Esophagus muscularis mucosa (tissue), 4 donors: Measurements from ENCODE around the gene PARG.
"Not testable (repeated sequence)": the region's sequence is repeated elsewhere in the genome, so short reads cannot be mapped to it uniquely, and the experiment has no call there.

ENCODE experiments used
- EP300 ChIP-seq: sonication (generic); formaldehyde crosslinking; IDR thresholded peaks from one replicate; pipeline ENCODE4 v1.6.1; 2017; ENCODE audit warnings: antibody characterized with exemption
- POLR2A ChIP-seq: fragments of 450-650 bp; IDR thresholded peaks from one replicate; pipeline ENCODE4 v1.6.1; 2017; ENCODE audit warnings: antibody characterized with exemption, moderate library complexity, mild to moderate bottlenecking, low read depth
- TF ChIP-seq, protein P1 (sequence below), 3 experiments: fragments of 200-600 bp in 2 of 3; fragments of 450-650 bp in 1 of 3; sonication (generic) in 2 of 3; IDR thresholded peaks; one replicate each; pipeline ENCODE4 v1.5.1; 2017 to 2019; ENCODE audit warnings: antibody characterized with exemption in 3 of 3, mild to moderate bottlenecking in 2 of 3, moderate library complexity in 1 of 3

DNA sequence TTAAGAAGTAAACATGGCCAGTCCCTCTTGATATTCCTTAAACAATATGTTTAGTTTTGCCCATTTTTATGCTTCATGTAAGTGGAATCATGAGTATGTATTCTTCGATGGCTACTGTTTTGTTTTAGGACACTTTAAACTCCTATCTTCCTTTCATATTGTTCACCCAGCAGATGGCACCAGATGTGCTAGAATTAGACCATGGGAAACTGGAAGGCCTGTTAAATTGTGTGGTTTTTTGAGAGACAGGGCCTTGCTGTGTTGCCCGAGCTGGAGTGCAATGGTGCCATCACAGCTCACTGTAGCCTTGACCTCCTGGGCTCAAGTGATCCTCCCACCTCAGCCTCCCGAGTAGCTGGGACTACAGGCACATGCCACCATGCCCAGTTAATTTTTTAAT lies 11.3 kb upstream of the PARG start:
- TF ChIP-seq, protein P1, sequence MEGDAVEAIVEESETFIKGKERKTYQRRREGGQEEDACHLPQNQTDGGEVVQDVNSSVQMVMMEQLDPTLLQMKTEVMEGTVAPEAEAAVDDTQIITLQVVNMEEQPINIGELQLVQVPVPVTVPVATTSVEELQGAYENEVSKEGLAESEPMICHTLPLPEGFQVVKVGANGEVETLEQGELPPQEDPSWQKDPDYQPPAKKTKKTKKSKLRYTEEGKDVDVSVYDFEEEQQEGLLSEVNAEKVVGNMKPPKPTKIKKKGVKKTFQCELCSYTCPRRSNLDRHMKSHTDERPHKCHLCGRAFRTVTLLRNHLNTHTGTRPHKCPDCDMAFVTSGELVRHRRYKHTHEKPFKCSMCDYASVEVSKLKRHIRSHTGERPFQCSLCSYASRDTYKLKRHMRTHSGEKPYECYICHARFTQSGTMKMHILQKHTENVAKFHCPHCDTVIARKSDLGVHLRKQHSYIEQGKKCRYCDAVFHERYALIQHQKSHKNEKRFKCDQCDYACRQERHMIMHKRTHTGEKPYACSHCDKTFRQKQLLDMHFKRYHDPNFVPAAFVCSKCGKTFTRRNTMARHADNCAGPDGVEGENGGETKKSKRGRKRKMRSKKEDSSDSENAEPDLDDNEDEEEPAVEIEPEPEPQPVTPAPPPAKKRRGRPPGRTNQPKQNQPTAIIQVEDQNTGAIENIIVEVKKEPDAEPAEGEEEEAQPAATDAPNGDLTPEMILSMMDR (IDR thresholded peaks at IDR 0.05) = not testable (repeated sequence)
- TF ChIP-seq EP300, POLR2A: not testable (repeated sequence)
